Measurements from ENCODE around the gene MGMT. TPM values are rescaled to one million over a fixed set of nuclear protein-coding genes. Genes with fewer than 3 reads are reported as not detected.

Gene MGMT
- total and polyA plus RNA-seq, 7 donors = 4.2 to 13.3 (median 7.5) TPM

DNA sequence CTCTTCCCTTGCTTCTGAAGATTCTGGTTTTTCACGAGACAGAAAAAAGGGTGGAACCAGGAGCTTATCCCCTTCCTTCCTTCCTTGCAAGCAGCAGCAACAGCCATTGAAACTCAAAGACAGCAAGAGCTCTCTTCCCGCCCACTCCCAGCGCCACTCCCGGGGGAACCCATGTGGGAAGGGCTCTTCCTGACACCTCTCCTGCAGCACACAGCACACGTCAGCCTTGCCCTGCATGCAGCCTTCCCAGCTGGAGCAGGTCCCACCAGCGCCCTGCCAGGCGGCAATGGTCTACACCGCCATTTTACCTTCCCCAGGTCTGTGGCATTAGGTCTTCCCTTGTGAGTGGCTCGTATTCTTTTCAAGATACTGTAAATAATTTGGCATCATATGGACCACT lies 161.8 kb downstream of the MGMT start:
- no peak overlapping the region for H3K4me3 ChIP-seq
- H3K27ac ChIP-seq = no peak overlapping the region
- DNase-seq (no peak), ATAC-seq (no peak)
- H3K36me3 ChIP-seq (ENCODE audit: insufficient read depth in 1 of 2, low read depth in 1 of 2) = no peaks in the 10 kb centered on the region
- 77 to 83% (median 80%) methylated on average over 9 of the region's 9 CpGs for WGBS, 3 donors
- intact Hi-C loops (cut with DNase I) = no loop called here
- H3K27me3 ChIP-seq (ENCODE audit: insufficient read depth in 3 of 3, low read length in 2 of 3) = no peaks in the 10 kb centered on the region
- H3K4me1 ChIP-seq = no peaks in the 10 kb centered on the region
- TF ChIP-seq, protein P1, sequence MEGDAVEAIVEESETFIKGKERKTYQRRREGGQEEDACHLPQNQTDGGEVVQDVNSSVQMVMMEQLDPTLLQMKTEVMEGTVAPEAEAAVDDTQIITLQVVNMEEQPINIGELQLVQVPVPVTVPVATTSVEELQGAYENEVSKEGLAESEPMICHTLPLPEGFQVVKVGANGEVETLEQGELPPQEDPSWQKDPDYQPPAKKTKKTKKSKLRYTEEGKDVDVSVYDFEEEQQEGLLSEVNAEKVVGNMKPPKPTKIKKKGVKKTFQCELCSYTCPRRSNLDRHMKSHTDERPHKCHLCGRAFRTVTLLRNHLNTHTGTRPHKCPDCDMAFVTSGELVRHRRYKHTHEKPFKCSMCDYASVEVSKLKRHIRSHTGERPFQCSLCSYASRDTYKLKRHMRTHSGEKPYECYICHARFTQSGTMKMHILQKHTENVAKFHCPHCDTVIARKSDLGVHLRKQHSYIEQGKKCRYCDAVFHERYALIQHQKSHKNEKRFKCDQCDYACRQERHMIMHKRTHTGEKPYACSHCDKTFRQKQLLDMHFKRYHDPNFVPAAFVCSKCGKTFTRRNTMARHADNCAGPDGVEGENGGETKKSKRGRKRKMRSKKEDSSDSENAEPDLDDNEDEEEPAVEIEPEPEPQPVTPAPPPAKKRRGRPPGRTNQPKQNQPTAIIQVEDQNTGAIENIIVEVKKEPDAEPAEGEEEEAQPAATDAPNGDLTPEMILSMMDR (IDR thresholded peaks at IDR 0.05) = no peak
- no peaks in the 10 kb centered on the region for H3K9me3 ChIP-seq

DNA sequence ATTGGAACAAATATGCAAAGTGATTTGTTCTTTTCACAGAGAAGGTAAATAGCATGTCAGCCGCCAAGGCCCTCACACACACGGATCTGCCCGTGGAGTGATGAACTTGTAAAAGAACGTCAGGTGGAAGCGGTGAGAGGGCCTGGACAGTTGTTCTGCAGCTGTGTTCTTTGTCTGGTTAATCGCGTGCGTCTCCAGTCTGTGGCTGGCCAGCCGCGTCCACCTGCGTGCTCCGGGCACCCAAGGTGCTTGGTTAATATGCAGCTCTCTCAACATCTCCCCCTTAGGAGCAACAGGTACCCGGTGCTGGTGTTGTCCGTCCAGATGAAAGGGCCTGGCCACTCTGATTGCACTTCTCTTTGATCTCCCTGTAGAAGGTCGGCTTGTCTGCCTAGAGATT lies 162.9 kb downstream of the MGMT start:
- Histone ChIP-seq H3K36me3 (ENCODE audit: insufficient read depth in 1 of 2, low read depth in 1 of 2) (no peaks in the 10 kb centered on the region), H3K4me3 (no peak overlapping the region), H3K27ac (no peak overlapping the region), H3K27me3 (ENCODE audit: insufficient read depth in 3 of 3, low read length in 2 of 3) (no peaks in the 10 kb centered on the region), H3K4me1 (no peaks in the 10 kb centered on the region), H3K9me3 (no peaks in the 10 kb centered on the region)
- 93 to 96% (median 95%) methylated on average over 15 of the region's 15 CpGs for WGBS, 3 donors
- intact Hi-C loops (cut with DNase I) = no loop called here
- TF ChIP-seq, protein P1 (IDR thresholded peaks at IDR 0.05) = no peak
- ATAC-seq (no peak), DNase-seq (no peak)

DNA sequence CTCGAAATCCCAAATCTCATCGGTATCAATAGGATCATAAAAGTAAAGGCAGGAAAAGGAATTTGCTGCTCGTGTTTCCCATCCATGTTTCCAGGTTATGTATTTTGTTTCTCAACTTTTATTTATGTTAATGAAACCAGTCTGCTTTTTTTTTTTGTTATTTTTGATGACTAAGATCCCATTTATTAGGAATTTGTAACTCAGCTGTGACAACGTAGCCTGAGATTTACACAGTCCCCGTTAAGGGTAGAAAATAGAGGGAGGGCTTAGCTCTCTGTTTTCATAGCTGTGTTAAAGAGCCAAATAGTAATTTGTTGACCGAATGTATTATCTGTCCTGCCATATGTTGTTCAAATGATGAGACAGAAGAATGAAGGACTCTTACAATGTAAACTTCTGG lies 164.0 kb downstream of the MGMT start:
- TF ChIP-seq, protein P1 (IDR thresholded peaks at IDR 0.05) = no peak
- H3K4me1 ChIP-seq = no peaks in the 10 kb centered on the region

DNA sequence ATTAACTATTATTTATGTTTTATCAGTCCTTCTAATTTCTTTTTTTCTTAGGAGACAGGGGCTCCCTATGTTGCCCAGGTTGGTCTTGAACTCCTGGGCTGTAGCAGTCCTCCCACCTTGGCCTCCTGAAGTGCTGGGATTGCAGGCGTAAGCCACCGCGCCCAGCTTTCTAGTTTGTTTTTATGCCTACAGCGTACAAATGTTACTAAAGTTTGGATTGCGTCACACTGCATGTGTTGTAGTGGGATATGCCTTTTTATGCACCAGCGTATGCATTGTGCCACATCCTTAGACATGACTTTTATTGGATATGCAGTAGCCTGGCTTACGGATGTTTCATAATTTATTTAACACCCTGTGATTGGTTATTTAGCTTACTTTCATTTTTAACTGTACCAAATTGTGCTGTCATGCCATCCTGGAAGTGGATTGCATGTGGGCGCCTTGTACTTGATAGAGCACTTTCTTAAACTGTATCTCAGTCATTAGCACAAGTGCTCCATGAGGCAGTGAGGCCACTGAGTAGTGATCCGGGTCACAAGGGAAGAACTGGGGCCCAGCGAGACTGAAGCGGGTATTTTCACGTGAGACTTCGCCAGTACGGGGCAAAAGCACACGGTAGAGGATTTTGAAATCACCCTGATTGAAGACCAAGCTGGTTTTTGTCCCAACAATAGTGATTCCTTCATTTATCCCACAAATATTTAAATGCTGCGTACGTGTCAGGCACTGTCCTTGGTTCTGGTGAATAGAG lies 165.0 kb downstream of the MGMT start:
- H3K4me1 ChIP-seq = no peaks in the 10 kb centered on the region
- 91 to 93% (median 92%) methylated on average over 17 of the region's 17 CpGs for WGBS, 3 donors

More for the DNA sequence above, 164.0 kb downstream of the MGMT start:
- H3K27me3 ChIP-seq (ENCODE audit: insufficient read depth in 3 of 3, low read length in 2 of 3) = no peaks in the 10 kb centered on the region
- H3K4me3 ChIP-seq = no peak overlapping the region
- intact Hi-C loops (cut with DNase I) = no loop called here
- H3K36me3 ChIP-seq (ENCODE audit: insufficient read depth in 1 of 2, low read depth in 1 of 2) = no peaks in the 10 kb centered on the region
- 73 to 83% (median 82%) methylated on average over 6 of the region's 6 CpGs for WGBS, 3 donors
- ATAC-seq = no peak
- H3K9me3 ChIP-seq = no peaks in the 10 kb centered on the region
- DNase-seq = no peak
- no peak overlapping the region for H3K27ac ChIP-seq

More for the DNA sequence above, 165.0 kb downstream of the MGMT start:
- H3K36me3 ChIP-seq (ENCODE audit: insufficient read depth in 1 of 2, low read depth in 1 of 2) = no peaks in the 10 kb centered on the region
- intact Hi-C loops (cut with DNase I) = no loop called here
- ATAC-seq (no peak), DNase-seq (no peak)
- no peak overlapping the region for H3K27ac ChIP-seq
- TF ChIP-seq, protein P1 (IDR thresholded peaks at IDR 0.05) = no peak
- no peaks in the 10 kb centered on the region for H3K27me3 ChIP-seq (ENCODE audit: insufficient read depth in 3 of 3, low read length in 2 of 3)
- no peaks in the 10 kb centered on the region for H3K9me3 ChIP-seq
- no peak overlapping the region for H3K4me3 ChIP-seq
